ENCODE data around the gene TBX1.

The TBX1 gene

GRCh38 chr22:19816372-19817119 lies 56.0 kb downstream of the TBX1 start:
- DNase-seq: no peak

Measured in SHP77 (cell line).